UCSD-AML1 (cell line): ENCODE measurements around the gene SPEG.

Source experiments
- DNase-seq: peaks from one replicate; lab custom pipeline; 2025; ENCODE audit not compliant: unreplicated experiment; lab: John Stamatoyannopoulos, UW

Gene SPEG

GRCh38 chr2:219525533-219526232 is 91.0 kb downstream of the SPEG start:
- peak; percentile 17 for DNase-seq

- DNase-seq, result no peak
These were observed 91.9 kb downstream of the SPEG start for GRCh38 chr2:219526320-219527075.

GRCh38 chr2:219527076-219527394 is 92.4 kb downstream of the SPEG start:
- DNase-seq, result no peak

DNA sequence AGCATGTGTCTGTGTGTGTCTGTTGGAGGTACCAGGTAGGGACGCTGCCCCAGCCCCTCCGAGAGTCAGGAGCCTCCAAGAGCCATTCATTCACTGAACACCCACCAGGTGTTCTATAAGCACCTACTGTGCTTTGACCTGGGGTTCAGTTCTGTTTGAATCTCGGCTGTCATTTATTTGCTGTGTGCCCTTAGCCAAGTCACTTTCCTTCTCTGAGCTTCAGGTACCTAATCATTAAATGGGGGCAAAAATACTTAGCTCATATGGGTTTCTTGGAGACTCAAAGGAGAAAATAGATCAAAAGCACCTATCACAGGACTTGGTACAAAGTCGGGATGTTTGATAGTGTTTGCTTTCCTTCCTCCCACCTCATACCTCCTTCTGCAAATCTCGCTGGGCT is 92.8 kb downstream of the SPEG start:
- no peak for DNase-seq

GRCh38 chr2:219530048-219530963 is 95.7 kb downstream of the SPEG start:
- peak; percentile 84 for DNase-seq

GRCh38 chr2:219531639-219532377 is 97.2 kb downstream of the SPEG start:
- no peak for DNase-seq

DNA sequence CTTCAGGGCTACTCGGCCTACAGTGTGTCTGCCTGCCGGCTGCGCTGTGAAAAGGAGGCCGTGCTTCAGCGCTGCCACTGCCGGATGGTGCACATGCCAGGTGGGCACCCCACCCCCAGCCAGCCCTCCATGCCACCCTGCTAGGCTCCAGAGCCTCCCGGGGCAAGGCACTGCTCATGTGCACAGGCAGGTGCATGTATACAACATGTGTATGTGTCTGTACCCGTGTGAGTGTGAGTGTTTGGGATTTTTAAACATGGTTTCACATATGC is 97.7 kb downstream of the SPEG start:
- DNase-seq, result no peak

DNA sequence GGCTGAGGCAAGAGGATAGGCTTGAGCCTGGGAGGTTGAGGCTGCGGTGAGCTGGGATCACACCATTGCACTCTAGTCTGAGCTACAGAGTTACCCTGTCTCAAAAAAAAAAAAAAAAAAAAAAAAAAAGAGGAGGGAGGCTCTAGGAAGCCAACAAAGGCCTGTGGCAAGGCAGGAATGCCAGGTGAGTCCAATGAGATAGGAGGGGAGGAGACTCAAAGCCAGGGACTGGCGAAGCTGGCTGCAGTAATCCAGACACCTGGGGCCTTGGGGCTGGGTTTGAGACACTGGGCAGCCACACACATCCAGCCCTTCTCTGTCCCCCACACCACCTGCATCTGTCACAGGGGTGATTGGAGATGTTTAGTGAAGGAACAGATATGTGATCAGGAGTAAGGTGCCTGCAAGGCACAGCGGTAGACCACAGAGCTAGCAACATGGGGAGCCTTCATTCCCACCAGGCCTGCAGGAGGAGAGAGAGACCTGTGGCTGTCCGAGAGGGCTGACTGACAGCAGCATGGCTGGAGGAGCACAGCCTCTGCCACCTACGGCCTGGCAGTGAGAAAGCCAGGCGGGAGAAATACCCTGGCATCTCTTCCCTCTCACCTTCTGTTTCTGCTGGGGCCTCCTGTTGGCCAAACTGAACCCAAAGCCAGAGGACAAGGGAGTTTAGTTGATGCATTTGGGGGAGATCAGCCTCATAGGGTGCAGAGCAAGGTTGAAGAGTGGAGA is 99.5 kb downstream of the SPEG start:
- no peak for DNase-seq

DNA sequence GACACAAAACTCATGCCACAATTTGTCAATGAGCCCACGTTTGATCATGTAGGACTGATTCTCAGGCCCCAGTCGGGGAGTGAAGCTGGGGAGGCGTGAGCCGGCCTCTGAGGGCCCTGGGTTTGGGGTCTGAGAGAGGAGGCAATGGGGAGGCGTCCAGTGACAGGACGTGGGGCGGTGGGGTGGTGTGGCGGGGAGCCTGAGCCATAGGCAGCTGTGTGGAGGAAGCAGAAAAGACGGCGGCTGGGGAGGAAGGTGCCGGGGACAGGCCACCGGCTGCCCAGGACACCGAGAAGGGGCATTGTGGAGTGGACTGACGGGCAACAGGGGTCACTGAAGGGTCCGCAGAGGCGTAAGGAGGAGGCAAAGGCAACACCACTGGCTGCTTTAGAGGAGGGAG is 101.8 kb downstream of the SPEG start:
- no peak for DNase-seq

DNA sequence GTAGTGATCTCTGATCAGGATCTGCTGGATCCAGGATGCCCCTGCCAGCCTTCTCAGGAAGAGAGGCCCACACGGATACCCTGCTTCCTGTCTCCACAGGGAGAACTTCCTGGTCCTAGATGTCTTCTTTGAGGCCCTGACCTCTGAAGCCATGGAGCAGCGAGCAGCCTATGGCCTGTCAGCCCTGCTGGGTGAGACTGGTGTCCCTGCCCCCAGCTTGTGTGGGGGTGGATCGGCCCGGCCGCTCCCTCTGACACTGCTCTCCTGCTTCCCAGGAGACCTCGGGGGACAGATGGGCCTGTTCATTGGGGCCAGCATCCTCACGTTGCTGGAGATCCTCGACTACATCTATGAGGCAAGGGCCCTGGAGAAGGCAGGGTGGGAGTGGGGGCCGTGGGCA is 102.3 kb downstream of the SPEG start:
- no peak for DNase-seq

- DNase-seq, result no peak
These were observed 103.2 kb downstream of the SPEG start for GRCh38 chr2:219537657-219538488.

GRCh38 chr2:219538504-219538951 is 103.9 kb downstream of the SPEG start:
- no peak for DNase-seq

DNA sequence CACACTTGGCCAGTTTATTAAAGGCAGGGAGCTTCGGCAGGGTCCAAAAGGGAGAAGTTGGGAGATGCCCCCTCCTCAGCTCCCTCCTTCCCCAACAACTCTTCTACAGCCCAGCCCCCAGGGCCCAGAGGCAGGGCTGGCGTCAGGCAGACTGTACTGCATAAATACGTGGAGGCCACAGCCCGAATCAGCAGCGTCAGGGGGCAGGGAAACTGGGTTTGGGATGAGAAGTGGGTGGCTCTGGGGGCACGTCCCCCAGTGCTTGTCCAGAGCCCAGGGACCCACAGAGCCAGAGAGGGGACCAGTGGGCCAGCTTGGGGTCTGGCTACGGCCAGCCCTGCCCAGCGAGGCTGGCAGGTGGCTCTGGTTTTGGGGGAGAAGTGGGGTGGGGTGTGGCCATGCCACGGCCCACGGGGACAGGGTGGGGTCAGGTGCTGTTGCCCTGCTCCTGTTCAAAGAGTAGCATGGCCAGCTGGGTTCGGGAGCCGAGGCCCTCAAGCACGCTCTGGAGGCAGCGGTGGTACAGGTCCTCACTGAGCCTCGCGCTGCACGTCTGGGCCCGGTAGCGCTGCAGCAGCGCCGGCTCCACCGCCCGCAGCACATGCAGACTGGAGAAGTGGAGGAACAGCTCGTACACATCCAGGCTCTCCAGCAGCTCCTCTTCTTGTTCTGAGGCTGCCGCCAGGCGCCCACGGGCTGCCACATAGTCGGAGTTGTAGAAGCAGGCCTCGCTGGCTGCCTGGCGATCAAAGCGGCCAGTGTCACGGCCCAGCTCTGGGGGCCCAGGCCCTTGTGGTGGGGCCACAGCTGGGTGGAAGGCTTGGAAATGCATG is 104.5 kb downstream of the SPEG start:
- DNase-seq, result no peak

DNA sequence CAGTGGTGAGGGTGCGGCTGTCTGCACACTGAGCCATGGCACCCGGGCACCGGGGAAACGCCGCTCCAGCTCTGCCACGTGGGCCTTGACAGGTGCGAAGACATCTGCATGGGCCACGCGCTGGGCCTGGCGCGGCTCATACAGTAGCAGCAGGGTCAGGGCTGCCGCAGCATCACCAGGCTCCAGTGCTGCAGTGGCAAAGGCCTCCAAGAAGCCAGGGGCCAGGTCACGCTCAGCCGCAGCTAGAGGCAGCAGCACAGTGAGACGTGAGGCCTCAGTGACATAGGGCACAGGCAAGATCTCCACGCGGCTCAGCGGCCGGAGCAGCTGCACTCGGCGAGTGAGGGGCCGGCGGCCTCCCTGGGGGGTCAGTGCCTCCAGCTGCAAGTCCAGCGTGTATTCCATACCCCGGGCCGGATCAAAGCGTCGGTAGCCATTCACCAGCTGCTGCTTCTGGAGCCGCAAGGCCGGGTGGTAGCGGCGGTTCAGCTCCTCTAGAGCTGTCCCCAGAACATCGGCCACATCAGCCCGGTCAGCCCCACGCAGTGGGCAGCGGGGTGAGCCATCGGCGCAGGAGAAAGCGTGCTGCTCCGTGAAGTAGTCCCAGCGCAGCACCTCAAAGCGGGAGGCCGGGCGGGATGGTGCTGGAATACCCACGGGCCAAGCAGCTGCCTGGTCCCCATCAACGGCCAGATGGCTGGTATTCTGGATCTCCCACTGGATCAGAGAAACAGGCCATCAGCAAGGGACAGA is 105.5 kb downstream of the SPEG start:
- DNase-seq, result no peak

GRCh38 chr2:219540784-219541504 is 106.3 kb downstream of the SPEG start:
- no peak for DNase-seq

DNA sequence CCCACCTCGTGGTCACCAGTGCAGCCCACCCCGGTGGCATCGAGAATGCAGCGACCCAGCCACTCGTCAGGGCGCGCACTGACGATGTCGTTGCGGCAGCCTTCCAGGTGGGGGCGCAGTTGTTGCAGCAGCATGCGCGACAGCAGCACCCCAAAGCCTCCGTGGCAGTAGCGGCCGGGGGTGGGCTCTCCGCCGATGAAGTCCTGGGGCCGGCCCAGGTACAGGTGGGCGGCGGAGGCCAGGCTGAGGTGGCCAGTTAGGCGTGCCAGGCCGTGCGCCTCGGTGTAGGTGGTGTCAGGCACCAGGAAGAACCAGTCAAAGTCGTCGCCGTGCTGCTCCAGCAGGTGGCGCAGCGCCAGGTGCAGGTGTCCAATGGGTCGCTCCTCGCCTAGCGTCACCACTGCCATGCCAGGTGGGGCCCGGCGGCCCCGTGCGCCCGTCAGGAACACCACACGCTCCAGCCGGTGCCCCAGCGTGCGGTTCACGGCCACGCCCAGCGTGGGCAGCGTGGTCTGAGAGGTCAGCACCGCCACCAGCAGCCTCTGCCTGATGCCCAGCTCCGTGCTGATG is 107.1 kb downstream of the SPEG start:
- peak; percentile 87 for DNase-seq

- DNase-seq, result peak; percentile 57
These were observed 108.4 kb downstream of the SPEG start for GRCh38 chr2:219542931-219543595.
